Uterus (tissue), 2 donors: Measurements from ENCODE around the gene NGF.

Experiments
- POLR2A ChIP-seq, 2 donors: fragments of 450-650 bp; IDR thresholded peaks; one replicate each; pipeline ENCODE4 v1.6.1; 2016; ENCODE audit warnings: antibody characterized with exemption in 2 of 2, mild to moderate bottlenecking in 1 of 2, moderate library complexity in 1 of 2
- TF ChIP-seq, protein P1 (sequence below), 4 experiments: fragments of 200-600 bp in 2 of 4; fragments of 450-650 bp in 2 of 4; sonication (generic) in 2 of 4; IDR thresholded peaks; one replicate each; pipeline ENCODE4 v1.5.1; 2016 to 2019; ENCODE audit warnings: antibody characterized with exemption in 4 of 4, mild to moderate bottlenecking in 2 of 4, moderate library complexity in 1 of 4

DNA sequence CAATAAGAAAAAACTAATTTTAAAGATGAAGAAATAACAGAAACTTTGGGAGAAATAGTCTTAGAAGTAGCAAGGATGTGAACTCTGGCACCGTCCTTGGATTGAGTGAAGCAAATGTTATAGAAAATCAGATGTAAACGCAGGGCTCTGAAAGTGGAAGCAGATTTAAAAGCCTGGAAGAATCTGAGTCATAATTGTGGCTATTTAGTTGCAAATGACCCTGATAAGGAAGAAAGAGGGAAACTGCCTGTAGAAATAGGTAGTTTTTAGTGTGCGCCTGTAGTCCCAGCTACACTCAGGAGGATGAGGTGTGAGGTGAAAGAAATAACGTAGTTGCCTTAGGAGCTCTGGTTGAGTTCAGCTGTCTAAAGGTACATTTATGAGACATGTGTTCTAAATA is 101.0 kb downstream of the NGF start:
- TF ChIP-seq POLR2A (IDR thresholded peaks at IDR 0.05): no peak
- TF ChIP-seq, protein P1, sequence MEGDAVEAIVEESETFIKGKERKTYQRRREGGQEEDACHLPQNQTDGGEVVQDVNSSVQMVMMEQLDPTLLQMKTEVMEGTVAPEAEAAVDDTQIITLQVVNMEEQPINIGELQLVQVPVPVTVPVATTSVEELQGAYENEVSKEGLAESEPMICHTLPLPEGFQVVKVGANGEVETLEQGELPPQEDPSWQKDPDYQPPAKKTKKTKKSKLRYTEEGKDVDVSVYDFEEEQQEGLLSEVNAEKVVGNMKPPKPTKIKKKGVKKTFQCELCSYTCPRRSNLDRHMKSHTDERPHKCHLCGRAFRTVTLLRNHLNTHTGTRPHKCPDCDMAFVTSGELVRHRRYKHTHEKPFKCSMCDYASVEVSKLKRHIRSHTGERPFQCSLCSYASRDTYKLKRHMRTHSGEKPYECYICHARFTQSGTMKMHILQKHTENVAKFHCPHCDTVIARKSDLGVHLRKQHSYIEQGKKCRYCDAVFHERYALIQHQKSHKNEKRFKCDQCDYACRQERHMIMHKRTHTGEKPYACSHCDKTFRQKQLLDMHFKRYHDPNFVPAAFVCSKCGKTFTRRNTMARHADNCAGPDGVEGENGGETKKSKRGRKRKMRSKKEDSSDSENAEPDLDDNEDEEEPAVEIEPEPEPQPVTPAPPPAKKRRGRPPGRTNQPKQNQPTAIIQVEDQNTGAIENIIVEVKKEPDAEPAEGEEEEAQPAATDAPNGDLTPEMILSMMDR (IDR thresholded peaks at IDR 0.05): no peak
